ENCODE data around the gene SOBP.
A peak's percentile ranks its signal among the peaks of the same experiment; 100 is the strongest.
"Not testable (repeated sequence)": the region's sequence is repeated elsewhere in the genome, so short reads cannot be mapped to it uniquely, and the experiment has no call there.

SOBP gene

DNA sequence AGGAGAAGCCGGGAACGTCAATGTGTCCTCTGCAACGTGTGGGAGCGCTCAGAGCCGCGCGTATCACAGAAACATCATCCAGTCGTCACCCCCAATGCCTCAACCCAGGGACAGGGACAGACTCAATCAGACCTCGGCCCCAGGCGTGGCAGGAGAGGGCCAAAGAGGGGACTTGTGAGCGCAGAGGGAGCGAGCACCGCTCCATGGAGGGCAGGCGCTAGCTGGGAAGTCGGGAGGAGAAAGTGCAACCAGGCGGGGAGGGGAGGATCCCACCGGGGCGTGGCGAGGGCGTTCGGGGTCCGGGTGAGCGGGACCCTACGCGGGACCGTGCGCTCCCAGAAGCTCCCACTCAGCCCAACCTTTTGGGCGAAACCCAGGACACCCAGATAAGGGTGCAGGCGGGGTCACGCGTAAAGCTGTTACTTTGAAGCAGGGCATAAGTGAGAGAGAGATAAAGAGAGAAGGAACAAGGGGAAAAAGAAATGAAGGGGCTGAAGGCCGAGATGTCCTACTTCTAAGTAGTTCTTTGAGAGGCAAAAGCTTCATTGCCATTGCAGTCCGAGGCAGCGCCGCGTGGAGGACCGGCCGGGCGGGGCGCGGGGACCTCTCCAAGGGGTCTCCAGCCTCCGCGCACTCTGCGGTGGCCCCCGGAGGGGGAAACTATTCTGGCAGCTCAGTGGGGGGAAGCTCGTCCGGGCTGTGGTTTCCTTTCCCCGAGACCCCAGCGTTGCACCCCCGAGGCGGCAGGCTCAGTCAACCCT is 862 bp upstream of the SOBP start:
- DNase-seq (ENCODE audit: low spot score): peak; percentile 28

- no peak for DNase-seq (ENCODE audit: low spot score)
These were observed 735 bp downstream of the SOBP start for GRCh38 chr6:107490566-107491137.

- DNase-seq (ENCODE audit: low spot score): peak; percentile 25
These were observed 1.3 kb downstream of the SOBP start for GRCh38 chr6:107491138-107491609.

GRCh38 chr6:107491760-107492660 is 2.1 kb downstream of the SOBP start:
- peak; percentile 46 for DNase-seq (ENCODE audit: low spot score)

DNA sequence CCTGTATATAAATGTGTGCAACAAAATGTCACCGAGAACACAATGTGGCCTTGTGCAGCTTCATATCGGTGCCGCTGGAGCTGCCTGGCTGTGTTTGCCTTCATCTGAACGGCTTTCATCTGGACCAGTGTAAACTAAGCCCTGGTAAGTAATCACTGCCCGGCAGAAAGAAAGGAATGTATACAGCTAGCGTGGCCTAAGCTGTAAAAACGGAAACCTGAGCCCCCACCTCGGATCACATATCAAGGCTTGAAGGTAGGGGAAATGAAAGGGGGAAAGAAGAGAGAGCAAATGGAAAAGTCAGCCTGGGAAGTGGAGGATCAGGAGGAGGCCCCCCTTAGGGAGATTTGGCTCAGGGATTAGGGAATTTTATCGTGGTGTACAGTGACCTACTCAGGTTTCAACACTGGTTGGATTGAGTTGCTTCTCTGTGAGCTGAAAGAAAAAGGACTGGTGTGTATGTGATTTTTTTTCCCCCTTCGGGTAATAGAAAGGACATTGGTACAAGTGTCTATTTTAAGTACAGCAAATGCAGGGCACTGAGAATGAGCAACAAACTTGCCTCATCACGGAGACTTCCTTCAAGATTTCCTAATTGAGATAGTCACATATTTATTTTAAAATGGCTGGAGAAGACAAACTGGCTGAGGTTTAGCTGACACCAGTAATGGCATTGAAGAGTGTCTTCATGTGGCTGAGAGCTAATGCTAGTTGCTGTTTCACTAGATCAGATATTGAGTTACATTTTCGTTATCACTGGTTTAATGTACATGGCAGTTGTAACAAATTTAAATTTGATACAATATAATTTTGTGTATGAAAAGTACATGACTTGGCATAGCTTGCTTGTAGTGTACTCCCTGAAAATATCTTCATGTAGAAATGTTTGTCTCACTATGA is 3.5 kb downstream of the SOBP start:
- DNase-seq (ENCODE audit: low spot score): no peak

GRCh38 chr6:107495196-107495643 is 5.3 kb downstream of the SOBP start:
- no peak for DNase-seq (ENCODE audit: low spot score)

DNA sequence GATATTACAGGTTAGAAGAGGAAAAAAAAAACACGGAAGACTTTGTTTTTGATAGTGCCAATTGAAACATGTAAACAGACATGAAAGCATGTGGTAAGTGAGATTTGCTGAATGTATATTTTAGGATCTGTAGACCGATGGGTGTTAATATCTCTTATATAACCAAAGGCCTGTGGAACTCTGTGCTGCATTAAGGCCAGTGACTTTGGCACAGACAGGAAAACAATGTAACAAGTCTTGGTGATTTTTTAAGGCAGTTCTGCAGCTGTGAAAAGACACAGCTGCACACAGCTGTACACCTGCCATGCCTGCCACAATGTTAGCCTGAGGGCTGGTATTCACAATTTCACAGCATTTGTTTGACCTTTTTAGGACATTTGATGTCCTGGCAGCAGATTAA is 6.1 kb downstream of the SOBP start:
- DNase-seq (ENCODE audit: low spot score): no peak

DNA sequence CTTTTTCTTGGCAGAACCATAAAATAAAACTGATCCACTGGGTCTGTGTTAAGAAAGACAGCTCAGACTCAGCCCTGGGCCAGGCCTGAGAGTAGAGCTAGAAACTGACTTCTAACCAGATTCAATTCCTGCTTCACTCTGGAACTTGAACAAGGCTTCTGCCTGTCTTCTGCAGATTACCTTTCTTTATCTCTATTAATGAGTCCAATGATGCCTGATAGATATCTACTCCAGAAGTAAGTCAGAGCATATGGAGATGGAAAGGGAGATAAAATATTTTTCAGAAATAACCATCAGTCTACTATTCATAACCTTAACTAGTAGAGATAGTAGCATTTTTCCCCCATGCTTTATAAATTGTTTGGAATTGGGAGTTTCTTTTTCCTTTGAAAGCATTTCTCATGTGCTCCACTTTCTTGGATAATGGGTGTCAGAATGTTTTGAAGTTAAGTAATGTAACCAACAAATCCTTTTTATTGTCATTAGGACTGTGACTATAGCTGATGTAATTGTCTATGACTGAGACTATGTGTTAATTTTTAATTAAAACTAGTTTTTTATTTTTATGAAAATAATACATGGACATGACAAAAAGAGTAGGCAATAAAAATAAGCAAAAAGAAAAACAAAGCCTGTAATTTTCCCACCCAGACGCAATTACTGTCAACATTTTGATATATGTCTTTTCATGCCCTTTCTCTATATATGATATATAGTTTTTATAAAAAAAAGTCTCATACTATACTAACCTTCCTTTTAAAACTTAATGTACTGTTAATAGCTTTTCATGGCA is 7.2 kb downstream of the SOBP start:
- DNase-seq (ENCODE audit: low spot score): no peak

DNA sequence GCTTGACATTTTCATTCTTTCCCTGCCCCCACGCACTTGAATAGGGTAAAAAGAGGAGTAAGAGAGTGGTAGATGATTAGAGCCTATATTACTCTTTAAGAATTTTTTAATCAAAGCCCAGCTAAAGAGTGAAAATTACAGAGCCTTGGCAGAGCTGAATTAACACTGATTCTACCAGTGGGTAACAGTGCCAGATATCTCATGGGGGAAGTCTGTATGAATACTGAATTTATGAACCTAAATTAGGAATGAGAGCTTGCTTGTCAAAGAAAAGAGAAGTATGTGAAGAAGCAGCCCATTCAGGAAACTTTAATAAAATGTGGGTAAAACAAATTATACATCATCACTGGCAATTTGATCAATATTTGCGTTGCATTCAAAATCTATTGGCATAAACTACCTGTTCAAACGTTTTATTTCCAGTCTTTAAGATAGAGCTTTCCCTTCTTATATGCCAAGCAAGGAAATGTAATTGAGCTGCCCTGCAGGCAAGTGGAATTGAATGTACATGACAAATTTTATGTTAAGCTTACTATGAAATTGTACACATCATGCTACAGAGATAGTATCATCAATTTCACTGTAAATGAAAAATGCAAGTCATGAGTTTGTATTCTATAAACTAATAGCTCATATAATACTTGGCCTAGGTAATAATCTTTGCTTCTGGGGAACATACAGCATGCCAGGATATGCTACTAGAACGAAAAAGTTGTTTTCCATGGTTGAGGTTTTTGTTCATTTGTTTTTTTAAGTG is 14.5 kb downstream of the SOBP start:
- DNase-seq (ENCODE audit: low spot score): no peak

DNA sequence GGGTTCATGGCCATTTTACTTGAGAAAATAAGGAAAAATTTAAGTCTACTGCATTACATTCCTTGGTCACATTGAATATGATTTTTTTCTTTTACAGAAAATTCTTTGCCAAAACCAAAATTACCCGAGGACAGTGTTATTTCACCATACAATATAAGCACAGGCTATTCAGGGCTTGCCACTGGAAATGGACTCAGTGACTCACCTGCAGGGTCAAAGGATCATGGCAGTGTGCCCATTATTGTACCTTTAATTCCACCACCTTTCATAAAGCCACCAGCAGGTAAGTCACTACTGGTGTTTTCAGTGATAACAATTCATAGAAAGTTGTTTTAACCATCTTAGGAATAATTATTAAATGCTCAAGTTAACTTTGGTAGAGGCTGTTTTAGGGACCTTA is 16.2 kb downstream of the SOBP start:
- no peak for DNase-seq (ENCODE audit: low spot score)

- DNase-seq (ENCODE audit: low spot score): no peak
These were observed 19.6 kb downstream of the SOBP start for GRCh38 chr6:107509506-107509905.

DNA sequence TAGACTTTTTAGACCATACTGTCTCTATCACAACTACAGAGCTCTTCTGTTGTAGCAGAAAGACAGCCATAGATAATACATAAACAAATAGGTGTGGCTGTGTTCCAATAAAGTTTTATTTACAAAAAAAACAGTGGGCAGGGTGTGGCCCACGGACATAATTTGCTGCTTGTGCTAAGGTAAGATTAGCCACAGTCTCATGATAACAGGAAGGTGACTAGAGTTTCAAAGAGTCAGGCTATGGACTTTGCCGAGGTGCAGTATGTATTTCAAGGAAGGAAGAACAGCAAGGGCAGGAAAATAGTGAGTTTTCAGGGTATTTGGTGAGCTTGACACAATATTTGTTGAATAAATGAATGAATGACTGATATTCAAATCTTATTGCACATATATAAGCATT is 20.2 kb downstream of the SOBP start:
- no peak for DNase-seq (ENCODE audit: low spot score)

- DNase-seq (ENCODE audit: low spot score): no peak
These were observed 21.6 kb downstream of the SOBP start for GRCh38 chr6:107511511-107511993.

DNA sequence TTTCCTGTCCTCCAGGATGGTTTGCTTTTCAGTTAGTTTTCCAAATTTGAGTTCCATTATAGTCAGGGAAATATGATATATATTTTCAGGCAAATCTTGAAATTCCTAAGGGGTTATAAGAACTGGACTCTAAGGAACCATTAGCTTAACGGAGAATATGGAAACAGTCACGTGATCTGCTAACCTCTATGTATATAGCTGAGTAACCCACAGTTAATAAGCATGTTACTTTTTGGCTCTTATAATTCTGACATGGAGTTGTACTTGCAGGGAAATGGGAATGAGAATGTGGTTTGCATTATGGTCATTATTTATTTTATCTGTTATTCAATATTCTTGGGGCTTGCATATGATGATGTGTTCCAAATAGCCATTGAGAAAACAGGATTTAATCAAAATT is 23.3 kb downstream of the SOBP start:
- no peak for DNase-seq (ENCODE audit: low spot score)

DNA sequence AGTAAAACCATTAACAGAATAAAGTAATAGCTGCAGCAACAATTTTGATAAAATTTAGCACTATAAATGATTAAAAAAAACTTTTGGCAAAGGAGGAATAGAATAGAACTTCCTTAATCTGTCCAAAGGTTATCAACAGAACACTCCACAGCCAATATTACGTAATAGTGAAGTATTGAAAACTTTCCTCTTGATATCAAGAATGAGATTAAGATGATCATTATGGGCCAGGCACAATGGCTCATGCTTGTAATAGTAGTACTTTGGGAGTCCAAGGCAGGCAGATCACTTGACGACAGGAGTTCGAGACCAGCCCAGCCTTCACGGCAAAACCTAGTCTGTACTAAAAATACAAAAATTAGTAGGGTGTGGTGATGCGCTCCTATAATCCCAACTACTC is 26.0 kb downstream of the SOBP start:
- DNase-seq (ENCODE audit: low spot score): no peak

GRCh38 chr6:107517274-107517673 is 27.4 kb downstream of the SOBP start:
- DNase-seq (ENCODE audit: low spot score): no peak

GRCh38 chr6:107519224-107519623 is 29.3 kb downstream of the SOBP start:
- not testable (repeated sequence) for DNase-seq (ENCODE audit: low spot score)

DNA sequence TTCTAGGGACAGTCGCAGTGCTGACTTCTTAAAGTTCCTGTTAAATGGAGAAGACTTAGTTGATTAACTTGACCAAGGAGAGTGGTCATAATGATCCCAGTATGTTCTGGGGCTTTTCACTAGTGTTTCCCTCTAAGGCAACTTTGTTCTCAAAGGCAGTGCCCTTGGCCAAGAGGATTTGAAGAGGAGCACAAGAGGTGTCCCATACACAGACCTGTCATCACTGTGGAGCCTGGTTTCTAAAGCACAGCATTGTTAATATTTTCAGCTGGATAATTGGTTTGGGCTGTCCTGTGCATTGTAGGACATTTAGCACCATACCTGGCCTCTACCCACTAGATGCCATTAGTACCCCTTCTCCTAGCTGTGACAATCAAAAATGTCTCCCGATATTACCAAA is 30.8 kb downstream of the SOBP start:
- DNase-seq (ENCODE audit: low spot score): not testable (repeated sequence)

GRCh38 chr6:107523054-107523791 is 33.3 kb downstream of the SOBP start:
- DNase-seq (ENCODE audit: low spot score): no peak
